GM18520 (cell line): ENCODE results near the gene BICD1.
A peak's percentile ranks its signal among the peaks of the same experiment; 100 is the strongest.

Experiments used
- ATAC-seq: cut with Tn5 transposase; IDR thresholded peaks from one replicate; pipeline ENCODE4 v1.9.1; 2021; ENCODE audit not compliant: unreplicated experiment

Gene BICD1

DNA sequence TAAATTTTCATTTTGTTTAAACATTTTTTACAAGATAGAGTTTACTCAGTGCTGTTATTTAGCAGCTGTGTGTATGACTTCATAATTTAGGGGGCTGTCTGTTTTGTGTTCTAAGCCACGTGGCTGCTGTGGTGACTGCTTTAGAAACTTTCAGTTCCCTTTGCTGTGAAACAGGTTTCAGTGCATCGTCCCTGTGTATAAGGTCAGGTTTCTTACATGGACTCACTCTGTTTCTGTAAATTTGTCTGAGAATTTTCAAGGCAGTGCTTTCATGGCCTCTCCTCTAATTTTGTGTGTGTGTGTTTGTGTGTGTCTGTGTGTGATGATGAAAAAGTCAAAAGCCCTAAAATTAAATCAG, 32.4 kb downstream of the BICD1 start:
- ATAC-seq = peak; percentile 78

DNA sequence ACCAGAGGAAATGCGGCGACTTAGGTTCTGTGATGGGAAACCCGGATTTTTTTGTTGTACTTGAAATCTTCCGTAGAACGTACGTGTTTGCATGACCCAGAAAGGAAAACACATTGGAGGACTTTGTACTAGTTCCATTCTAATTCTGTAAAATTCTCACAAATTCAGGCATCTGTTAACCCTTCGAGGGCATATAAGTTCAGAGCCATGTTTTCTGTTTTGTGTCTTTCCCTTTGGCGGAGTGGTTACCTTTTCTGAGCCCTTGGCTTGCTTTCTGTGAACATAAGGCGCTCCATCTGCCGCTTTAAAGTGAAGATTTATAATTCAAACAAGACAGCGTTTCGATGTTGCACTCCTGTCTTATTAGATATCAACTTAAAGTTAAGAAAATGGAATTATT, 34.2 kb downstream of the BICD1 start:
- no peak for ATAC-seq

DNA sequence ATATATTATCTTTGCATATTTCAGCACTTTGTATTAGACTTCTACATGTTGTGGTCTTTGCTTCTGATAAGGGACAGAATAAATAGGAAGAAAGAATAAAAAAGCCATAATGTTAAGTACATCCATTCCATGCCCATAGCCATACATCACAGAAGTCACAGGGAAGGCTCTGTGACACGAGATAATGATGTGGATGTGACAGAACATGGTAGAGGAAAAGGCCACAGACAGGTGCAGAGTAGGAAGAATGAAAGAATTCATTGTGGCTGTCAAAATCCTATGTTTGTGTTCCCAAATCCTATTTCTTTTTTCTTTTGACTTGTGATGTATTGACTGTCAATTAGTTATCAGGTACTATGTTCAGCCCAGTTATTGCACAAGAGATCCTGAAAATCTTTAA, 38.4 kb downstream of the BICD1 start:
- no peak for ATAC-seq

DNA sequence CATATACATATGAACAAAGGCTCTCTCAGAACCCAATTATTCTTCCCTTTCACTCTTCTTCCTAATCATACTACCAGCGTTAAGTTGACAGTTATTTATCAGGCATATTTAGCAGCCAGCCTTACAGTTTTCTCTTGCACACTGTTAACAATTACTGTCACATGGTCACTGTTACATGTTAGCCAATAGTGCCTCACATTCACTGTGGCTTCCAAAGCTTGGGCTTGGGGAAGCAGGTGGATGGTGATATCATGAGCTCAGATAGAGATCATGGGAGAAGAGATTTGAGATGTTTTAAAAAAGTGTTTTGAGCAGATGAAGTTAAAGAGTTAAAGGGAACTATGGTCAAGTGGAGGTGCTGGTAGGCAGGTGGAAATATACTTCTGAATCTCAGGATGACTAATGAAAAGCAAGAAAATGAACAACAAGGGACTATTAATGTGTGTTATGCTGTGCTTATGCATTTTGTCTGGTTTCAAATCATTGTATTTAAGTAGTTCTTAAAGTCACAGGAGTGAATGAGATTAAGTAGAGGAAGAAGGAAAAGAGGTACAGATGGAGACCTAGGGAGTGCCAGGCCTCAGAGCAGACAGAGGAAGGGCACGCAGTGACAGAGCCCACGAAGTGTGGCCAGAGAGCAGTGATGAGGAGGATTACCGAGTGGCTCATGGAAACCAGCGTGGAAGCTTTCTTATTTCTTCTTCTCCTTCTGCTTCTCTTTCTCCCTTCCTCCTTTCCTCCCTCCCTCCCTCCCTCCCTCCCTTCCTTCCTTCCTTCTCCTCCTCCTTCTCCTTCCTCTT, 39.6 kb downstream of the BICD1 start:
- ATAC-seq = peak; percentile 69

DNA sequence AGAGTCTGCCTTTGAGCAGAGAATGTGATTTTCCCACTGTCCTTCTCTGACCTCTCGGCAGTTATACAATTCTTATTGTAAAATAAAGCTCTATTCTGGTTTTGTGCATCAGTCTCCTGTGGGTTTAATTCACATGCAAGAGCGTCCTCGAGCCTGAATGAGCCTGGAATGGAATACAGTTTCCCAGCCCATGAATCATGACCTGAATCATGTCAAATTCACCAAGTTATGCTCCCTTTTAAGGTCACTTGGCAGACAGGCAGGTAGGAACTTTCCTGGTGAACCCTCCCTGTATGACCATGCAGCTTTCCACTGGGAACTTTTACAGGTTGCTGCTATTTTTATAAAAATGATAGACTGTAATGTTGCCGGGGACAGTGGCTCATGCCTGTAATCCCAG, 41.7 kb downstream of the BICD1 start:
- ATAC-seq = no peak

DNA sequence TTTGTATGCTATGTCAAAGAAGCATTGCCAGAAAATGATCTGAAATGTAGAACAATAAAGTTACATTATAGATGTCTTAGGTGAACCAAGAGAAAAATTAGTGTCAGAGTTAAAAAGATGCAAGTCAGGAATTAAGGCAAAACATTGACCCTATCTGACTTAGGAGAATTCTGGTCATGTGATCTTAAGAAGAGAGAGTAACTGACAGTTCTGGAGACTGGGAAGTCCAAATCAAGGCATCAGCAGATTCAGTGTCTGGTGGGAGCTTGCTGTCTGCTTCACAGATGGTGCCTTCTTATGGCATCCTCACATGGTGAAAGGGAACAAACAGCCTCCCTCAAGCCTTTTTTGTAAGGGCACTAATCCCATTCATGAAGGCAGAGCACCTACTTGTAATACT, 42.8 kb downstream of the BICD1 start:
- ATAC-seq = no peak

DNA sequence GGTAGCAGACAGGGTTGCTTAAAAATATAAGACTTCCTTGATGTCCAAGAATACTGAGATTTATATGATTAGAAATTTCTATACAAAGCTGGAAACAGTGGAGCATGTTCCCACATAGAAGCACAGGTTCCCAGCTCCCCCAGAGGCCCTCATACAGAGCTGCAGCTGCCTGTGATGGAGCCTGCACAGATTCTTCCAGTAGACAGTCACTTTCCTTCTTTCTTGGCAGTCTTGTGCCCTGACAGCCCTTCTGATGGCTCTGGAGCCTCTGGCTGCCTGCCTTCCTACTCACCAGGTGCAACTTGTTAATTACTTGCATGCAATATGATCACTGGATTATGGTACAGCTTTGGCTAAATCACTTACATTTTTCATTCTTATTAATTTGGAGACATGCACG, 44.4 kb downstream of the BICD1 start:
- ATAC-seq = no peak

DNA sequence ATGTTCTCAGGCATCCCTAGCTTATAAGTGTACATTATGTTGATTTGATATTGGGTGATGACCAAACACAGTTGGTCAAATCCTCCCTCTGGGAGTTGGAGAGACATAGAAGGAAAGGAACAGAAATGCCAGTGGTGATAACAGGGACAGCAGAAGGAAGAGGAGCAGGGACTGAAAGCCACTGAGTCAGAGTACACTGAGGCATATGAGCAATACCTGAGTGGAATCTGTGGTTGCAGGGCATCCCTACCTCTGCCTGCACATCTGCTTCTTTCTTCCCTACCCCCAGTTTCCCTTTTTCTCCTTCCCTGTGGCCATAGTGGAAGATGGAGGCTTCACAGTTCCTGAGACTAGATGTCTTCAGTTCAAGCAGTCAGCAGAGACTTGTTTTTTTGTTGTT, 44.9 kb downstream of the BICD1 start:
- ATAC-seq = no peak

DNA sequence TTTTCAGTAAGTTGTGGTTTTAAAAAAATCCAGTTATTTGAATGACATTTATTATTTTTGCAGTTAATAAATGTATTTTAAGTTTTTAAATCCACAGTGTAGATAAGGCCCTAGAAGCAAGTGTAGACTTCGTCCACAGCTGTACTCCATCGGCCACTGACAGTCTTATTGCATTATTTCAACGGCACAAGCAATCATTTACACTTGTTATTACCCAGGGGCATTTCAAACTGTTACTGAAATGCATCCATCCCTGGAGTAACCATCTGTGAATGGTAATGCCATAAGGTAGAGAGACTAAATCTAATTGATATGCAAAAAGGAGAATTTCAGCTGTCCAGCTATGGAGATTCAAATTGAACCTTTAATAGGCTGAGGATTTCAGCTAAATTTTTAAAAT, 48.4 kb downstream of the BICD1 start:
- no peak for ATAC-seq

DNA sequence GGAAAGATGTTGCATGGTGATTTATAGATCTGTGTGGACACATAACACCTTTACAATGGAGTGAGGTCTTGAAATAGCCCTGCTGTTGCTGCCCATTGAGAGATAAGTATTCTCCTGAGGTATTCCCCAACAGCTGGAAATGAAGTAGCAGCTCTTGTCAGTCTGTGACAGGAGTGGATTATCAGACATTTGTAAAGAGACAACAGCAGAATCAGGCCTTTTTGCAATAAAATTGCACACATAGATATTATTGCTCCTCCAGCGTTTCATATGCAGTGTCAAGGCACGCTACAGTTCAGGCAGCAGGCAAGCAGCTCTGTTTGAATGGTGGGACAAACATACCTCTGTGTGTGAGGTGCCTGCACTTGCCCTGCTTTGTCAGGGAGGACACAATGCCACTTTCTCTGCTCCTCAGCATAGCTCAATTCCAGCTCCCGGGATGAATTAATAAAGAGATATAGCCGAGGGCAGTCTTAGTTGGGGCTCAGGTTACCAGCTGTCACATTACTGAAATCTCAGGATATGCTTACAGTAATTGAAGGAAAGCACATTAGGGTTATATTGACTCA, 49.4 kb downstream of the BICD1 start:
- ATAC-seq = no peak

DNA sequence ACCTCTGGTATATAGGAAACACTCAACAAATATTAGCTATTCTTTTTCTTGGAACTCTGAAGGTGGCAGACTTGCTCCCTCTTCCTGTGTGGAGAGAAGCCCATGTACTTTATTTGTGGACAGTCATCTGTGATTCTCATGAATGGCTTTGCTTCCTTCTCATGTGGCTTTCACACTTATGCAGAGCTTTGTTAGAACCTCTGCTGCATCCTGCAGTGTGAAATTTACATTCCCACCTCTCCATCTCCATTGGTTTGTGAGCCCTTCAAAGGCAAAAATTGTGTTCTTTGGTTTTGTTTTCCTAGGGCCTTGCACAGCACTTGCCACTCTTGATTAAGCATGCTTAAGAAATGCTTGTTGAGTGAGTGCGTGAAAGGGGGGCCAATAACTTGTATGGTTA, 51.9 kb downstream of the BICD1 start:
- ATAC-seq = no peak

DNA sequence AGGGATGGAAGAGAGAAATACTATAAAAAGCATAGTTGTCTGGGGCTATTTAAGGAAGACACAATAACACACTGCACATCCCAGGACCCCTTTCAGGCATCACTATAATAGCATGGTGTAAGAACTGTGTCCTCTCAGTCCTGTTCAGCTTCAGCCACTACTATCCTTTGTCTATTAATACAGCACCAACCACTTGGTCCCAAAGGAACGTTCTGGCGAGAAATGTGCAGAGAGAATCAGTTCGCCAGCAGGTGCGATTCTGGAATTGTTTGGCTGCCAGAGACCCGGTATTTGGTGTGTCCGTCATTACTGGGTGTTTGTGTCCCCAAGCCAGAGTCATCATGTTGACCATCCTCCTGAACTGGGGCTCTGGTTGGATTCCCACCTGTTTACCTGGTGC, 52.7 kb downstream of the BICD1 start:
- no peak for ATAC-seq

DNA sequence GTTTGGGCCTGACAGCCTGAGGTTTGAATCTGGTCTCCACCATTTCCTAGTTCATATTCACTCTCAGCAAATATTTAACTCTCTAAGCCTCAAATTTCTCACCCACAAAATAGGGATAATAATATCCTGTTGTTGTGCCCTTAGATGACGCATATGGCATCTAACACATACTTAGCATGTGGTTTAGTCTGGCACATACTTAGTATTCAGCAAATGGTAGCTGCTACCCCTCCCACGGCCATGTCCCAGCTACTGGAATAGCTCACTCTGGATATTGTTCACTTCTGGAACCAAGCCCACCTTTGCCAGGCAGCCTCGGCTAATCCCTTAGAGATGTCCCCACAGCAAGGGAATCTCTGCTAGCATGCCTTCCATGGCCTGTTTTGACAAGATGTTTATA, 53.3 kb downstream of the BICD1 start:
- no peak for ATAC-seq

DNA sequence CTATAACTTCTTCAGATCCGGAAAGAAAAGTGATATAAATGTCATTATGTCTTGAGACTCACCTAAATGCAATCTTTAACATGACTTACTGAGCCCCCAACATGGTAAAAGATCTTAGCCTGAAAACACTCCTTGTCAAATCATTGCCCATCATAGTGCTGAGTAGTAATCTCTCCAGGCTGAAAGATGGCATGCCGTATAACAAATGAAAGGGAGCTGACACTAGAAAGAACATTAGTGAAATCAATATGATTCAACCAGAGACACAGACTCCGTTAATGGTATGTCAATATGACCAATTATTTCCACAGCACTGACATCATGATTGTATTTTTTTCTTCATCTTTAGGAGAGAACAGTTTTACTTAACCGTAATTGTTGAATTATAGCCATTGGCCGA, 54.4 kb downstream of the BICD1 start:
- ATAC-seq = no peak

DNA sequence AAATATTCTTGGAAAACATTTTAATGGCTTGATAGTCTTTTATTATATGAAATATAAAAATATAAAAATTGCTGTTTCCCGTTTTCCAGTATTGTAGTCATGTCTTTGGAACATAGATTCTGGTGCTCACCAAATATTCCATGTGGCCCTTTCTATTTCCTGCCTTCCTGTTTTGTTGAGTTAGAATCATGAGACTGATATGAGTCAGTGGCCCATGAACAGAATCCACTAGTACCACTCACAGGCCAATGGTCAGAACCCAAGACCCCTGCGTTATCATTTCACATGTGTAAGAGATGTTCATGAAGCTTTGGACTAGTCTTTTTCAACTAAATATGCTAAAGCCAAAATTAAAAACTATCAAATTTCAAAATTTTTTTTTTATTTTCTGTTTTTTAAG, 56.9 kb downstream of the BICD1 start:
- no peak for ATAC-seq

DNA sequence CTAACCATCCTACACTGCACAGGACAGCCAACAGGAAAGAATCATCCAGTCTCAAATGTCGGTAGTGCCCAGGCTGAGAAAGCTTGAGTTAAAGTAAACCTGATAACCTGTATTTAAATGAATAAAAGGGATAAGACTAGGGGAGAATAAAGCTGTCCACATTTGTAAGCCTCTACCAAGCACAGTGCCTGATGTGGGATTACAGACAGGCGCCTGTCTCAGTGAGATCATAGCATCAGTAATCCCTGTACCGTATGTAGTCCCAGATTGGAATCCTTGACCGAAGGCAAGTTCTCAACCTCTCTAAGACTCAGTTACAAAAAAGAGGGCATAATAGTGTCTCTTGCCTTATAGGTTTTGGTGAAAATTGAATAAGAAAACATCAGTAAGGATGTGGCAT, 59.9 kb downstream of the BICD1 start:
- no peak for ATAC-seq

DNA sequence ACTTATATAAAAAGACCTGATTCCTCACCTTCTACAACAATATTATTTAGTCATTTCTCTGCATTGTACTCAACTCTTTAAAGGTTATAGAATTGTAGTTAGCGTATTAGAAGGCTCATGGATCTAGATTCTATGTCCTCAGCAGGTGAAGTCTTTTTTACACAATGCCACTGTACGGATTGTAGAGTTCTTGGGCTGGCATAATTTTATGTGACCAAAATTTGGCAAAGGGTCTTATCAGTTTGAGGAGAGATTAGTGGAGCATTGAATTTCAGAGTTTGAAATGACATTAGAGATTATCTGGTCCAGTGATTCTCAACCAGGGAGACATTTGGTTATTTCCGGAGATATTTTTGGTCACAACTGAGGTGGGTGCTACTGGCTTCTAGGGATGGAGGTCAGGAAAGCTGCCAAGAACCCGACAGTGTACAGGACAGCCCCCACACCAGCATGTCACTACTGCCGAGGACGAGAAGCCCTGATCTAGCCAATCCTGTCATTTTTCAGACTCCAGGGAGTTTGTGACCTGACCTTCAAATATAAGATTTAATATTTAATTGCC, 63.9 kb downstream of the BICD1 start:
- no peak for ATAC-seq

DNA sequence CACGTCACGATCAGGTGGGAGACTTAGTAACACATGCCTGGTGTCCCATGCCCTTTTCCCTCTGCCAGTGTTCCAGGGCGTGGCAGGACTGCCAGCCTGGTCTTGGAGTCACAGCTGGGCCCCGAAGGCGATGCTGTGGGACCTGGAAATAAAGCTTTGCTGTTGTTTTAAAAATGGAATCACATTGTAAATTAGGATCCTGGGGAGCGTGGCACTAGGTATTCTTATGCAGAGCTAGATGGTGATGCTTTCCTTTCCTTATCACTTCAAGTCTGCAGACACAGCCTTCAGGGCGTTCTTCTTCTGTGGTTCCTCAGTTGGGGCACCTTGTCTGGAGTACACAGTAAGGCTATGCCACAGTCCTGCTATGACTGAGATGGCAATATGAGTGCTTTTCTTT, 64.6 kb downstream of the BICD1 start:
- ATAC-seq = no peak

DNA sequence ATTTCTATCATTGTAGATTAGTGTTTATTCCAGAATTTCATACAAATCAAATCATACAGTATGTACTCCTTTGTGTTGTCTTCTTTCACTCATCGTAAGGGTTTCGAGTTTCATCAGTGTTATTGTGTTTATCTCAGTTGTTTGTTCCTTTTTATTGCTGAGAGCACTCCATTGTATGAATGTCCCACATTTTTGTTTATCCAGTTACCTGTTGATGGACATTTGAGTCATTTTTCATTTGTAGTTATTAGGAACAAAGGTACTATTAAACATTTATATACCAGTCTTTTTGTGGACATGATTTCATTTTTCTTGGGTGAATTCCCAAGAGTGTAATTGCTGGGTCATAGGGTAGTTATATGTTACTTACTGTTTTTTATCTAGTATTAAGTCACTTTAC, 70.0 kb downstream of the BICD1 start:
- no peak for ATAC-seq

DNA sequence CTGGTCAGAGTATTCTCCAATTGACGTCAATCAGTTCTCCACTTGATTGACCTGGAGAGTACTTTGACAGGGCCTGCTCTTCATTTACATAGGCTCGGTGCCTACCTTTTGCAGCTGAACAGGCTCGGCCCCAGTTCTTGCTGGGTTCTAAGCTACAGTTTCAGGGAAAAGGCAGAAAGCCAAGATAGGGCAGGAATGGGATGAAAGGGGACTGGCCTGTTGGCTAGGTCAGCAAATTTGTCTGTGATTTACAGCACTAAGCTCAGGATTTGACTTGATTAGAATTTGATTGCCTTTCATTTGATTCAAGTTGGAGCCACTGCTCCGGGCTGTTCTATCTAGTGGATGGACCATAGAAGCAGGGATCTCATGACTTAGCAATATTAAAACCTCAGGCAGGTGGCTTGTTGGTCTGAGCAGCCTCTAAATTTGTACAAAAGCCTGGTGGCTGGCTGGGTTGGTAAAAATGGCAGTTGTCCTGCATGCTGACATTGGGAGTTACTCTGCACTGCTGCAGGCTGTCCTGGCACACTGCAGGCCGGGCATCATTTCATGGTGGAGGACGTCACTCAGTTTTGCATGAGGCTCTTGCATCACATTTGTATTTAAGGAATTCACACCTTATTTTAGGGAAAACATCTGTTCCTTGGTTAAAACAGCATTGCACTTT, 71.8 kb downstream of the BICD1 start:
- ATAC-seq = no peak

DNA sequence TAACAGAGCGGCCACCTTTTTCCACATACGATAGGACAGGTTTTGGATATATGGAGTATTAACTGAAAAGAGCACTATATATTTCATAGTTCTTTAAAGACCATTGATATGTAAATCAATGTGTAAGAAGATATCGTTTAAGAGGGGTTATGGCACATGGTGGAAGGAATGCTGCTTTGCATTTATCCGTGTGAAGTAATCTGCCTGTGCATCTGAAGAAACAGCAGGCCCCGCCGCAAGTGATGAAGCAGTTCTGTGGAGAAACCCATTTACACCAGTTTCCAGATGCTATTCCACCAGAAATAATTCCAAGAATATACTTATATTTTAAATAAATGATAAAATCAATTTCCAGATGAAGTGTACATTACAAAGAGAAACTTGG, 72.4 kb downstream of the BICD1 start:
- ATAC-seq = no peak

DNA sequence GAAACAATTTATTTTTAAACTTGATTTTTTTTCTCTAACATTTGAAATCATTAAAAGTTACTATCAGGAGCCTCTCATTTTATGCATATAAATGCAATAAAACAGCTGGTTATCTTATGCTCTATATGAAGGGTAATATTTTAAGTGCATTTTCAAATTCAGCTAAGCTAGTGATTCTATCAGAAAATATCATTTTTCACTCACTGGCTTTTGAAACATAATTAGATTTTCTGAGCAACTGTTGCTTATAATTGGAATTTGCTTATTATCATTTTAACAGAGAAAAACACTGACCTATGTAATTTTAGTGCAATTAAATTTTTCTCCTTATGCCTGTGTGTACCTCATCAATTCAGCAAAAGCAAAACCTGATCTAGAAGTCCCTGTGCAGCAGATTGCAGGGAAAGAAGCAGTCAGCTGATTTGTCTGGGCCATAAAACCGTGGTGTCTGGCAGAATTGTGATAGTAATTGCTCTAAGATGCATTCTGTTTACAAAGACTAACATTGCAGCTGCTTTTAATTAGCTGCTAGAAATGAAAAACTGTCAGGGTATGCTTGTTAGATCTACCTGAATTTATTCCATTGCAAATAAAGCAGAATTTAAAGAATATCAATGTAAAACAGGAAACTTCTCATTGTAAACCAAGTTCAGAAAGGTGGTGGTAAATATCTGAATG, 75.0 kb downstream of the BICD1 start:
- ATAC-seq = no peak
